Activated T-cell treated with anti-CD3 and anti-CD28 coated beads, Interleukin-2, amount 50 U/mL, for 72 hours (primary cell): ENCODE results near the gene TEC. TPM values are rescaled to one million over a fixed set of nuclear protein-coding genes. Genes with fewer than 3 reads are reported as not detected.

Experiments
- ATAC-seq, 2 donors: fragments of 150-1000 bp; cut with Tn5 transposase; replicated peaks in 1 of 2; 2 replicates each; pipeline ENCODE4 v1.10.0; 2021; ENCODE audit warnings: moderate library complexity in 2 of 2, mild to moderate bottlenecking in 1 of 2
- DNase-seq, 2 donors: peaks; one replicate each; pipeline ENCODE4 v3.0.0; 2021 to 2022; ENCODE audit warnings: mixed read lengths in 1 of 2
- H3K27ac Mint-ChIP-seq: one replicate; pipeline ENCODE4 v1.8.0; 2022; ENCODE audit warnings: mild to moderate bottlenecking, moderate library complexity, mixed read lengths
- H3K27me3 Mint-ChIP-seq: one replicate; pipeline ENCODE4 v1.8.0; 2022; ENCODE audit warnings: low read depth, mixed read lengths
- H3K36me3 Mint-ChIP-seq, 2 donors: one replicate each; pipeline ENCODE4 v1.8.0; 2022; ENCODE audit warnings: mixed read lengths in 2 of 2, mild to moderate bottlenecking in 1 of 2; ENCODE audit not compliant: insufficient read depth in 2 of 2
- H3K4me1 Mint-ChIP-seq: one replicate; pipeline ENCODE4 v1.8.0; 2022; ENCODE audit warnings: low read depth, mixed read lengths
- H3K4me3 Mint-ChIP-seq, 2 donors: one replicate each; pipeline ENCODE4 v1.8.0; 2022; ENCODE audit warnings: mild to moderate bottlenecking in 2 of 2, mixed read lengths in 2 of 2, moderate library complexity in 2 of 2
- H3K9me3 Mint-ChIP-seq, 2 donors: one replicate each; pipeline ENCODE4 v1.8.0; 2022; ENCODE audit warnings: mixed read lengths in 2 of 2
- total RNA-seq, 2 donors: library from RNA; stranded (reverse); gene quantifications; one replicate each; pipeline ENCODE4 v1.2.3, GENCODE V29; 2022

The TEC gene
- total RNA-seq, 2 donors from 2014 or later = 2.2 to 4.6 TPM

DNA sequence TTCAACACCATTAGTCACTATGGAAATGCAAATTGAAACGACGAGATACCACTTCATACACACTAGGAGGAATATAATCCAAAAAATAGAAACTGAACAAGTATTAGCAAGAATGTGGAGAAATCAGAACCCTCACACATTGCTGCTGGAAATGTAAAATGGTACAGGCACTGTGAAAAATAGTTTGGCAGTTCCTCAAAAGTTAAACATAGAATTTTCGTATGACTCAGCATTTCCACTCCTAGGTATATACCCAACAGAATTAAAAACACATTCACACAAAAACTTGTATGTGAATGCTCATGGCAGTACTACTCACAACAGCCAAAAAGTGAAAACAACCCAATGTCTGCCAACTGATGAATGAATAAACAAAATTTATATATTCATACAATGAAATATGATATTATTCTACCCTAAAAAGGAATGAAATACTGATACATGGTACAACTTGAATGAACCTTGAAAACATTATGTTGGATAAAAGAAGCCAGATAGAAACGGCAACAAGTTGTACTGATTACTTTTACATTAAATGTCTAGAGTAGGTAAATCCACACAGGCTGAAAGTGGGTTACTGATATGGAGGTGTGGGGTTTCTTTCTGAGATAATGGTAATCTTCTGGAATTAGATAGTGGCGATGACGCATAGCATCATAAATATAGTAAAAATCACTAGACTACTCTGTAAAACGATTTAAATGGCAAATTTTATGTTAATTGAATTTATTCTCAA lies 22.3 kb downstream of the TEC start:
- DNase-seq (no peak), ATAC-seq (no peak)
- Mint-ChIP-seq H3K9me3 (peaks cover 0 to 3% of the 10 kb centered on the region in 2 donors), H3K4me3 (no peak overlapping the region), H3K27me3 (no peaks in the 10 kb centered on the region), H3K4me1 (no peaks in the 10 kb centered on the region), H3K27ac (no peak overlapping the region), H3K36me3 (peaks cover 0 to 2% of the 10 kb centered on the region in 2 donors)

DNA sequence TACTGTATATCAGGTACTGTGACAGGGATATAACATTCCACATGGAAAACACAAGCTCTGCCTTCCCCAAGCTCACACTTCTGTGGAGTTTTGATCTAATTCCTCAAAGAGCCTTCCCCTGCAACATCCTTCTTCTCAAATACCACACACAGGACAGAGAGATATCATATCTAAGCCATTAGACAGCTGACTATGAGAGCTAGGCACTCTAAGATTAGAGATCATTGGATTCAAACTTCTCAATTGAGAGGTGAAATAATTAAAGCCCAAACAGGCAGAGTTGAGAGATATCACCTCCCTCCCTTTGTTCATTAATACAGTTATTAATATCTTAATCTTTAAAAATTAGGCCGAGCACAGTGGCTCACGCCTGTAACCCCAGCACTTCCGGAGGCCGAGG lies 25.0 kb downstream of the TEC start:
- no peak overlapping the region for H3K27ac Mint-ChIP-seq
- H3K4me3 Mint-ChIP-seq = no peak overlapping the region
- ATAC-seq = no peak
- no peaks in the 10 kb centered on the region for H3K27me3 Mint-ChIP-seq
- no peaks in the 10 kb centered on the region for H3K4me1 Mint-ChIP-seq
- peaks cover 0 to 3% of the 10 kb centered on the region in 2 donors for H3K9me3 Mint-ChIP-seq
- DNase-seq = no peak
- H3K36me3 Mint-ChIP-seq = peaks cover 0 to 2% of the 10 kb centered on the region in 2 donors

DNA sequence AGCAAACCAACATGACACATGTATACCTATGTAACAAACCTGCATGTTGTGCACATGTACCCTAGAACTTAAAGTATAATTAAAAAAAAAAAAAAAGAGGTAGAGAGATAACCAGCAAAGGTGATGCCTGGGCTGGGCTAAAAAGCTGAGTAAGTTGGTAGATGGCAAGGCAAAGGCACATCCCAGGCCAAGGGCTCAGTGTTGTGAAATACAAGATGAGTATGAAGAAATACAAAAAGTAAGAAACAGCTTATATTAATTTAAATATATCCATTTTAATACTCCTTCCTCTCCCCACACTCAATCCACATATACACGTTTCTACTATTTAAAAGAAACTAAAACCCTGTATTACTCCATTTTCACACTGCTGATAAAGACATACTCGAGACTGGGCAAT lies 25.8 kb downstream of the TEC start:
- Mint-ChIP-seq H3K27ac (no peak overlapping the region), H3K27me3 (no peaks in the 10 kb centered on the region), H3K9me3 (peaks cover 0 to 3% of the 10 kb centered on the region in 2 donors), H3K4me1 (no peaks in the 10 kb centered on the region), H3K4me3 (no peak overlapping the region), H3K36me3 (peaks cover 0 to 2% of the 10 kb centered on the region in 2 donors)
- no peak for DNase-seq
- ATAC-seq = no peak

DNA sequence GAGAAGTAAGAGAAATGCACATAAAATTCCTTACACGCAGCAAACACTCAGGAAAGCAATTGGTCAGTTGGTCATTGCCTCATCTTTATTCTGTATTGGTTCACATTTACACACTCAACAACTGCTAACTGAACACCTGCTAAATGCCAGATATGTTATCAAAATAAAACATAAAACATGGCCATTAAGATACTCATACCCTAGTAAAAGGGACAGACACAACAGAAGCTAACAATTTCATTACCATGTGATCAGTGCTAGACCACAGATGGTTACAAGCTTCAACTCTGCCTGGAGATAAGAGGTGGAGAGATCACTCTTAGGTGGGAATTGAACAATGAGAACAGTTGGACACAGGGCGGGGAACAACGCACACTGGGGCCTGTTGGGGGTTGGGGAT lies 26.2 kb downstream of the TEC start:
- ATAC-seq = no peak
- peaks cover 0 to 3% of the 10 kb centered on the region in 2 donors for H3K9me3 Mint-ChIP-seq

DNA sequence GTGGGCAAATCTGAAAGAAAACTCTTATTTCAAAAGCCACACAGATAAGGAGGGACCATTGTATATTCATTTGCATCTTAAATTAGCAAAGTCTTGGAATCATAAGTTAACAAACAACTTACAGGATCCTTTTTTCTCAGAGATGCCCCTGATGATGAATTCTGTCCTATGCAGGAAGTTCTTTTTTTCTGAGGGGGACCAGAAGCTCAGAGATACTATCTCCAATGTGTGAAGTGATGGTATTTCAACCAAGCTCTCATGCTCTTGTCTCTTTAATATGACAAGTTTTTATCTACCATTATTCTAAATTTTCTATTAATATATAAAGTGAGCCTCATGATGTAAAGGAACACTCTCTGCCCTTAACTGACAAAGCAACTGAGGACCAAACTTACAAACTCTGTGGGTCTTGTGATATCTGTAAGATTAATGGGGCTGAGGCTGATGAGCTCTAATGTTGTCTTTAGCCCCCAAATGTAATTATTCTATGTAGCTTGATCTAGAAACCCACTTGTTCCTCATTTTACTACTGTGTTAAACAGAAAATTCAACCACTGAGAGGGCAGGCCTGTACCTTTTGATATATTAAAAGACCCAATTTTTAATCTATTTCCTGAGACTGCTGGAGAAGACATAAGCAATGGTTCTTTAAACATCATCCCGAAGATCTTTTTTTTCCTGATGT lies 27.0 kb downstream of the TEC start:
- no peak for ATAC-seq
- H3K27ac Mint-ChIP-seq = no peak overlapping the region
- H3K9me3 Mint-ChIP-seq = peaks cover 0 to 3% of the 10 kb centered on the region in 2 donors
- DNase-seq = no peak
- H3K27me3 Mint-ChIP-seq = no peaks in the 10 kb centered on the region
- no peaks in the 10 kb centered on the region for H3K4me1 Mint-ChIP-seq
- H3K36me3 Mint-ChIP-seq = peaks cover 0 to 2% of the 10 kb centered on the region in 2 donors
- no peak overlapping the region for H3K4me3 Mint-ChIP-seq

More for the DNA sequence above, 26.2 kb downstream of the TEC start:
- H3K27me3 Mint-ChIP-seq = no peaks in the 10 kb centered on the region
- no peak overlapping the region for H3K4me3 Mint-ChIP-seq
- DNase-seq = no peak
- H3K27ac Mint-ChIP-seq = no peak overlapping the region
- H3K36me3 Mint-ChIP-seq = peaks cover 0 to 2% of the 10 kb centered on the region in 2 donors
- H3K4me1 Mint-ChIP-seq = no peaks in the 10 kb centered on the region

DNA sequence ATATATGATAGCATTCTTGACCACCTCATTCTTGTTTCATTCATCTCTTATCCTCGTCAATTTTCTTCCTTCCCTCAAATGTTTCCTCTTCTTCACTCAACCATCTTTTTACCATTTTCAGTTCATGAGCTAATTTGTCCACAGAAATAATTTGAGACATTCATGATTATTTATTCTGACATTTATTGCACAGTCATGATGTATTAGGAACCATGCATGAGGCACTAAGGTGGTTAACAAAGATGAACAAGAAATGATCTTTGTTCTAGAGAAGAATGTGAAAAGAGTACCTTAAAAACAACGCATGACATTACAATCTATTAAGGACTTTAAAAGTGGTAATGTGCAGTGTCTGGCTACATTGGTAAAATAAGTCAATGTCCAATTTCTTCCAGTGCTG lies 27.9 kb downstream of the TEC start:
- Mint-ChIP-seq H3K4me3 (no peak overlapping the region), H3K27ac (no peak overlapping the region), H3K9me3 (peaks cover 0 to 3% of the 10 kb centered on the region in 2 donors), H3K27me3 (no peaks in the 10 kb centered on the region), H3K36me3 (peaks cover 0 to 2% of the 10 kb centered on the region in 2 donors), H3K4me1 (no peaks in the 10 kb centered on the region)
- no peak for DNase-seq
- no peak for ATAC-seq

DNA sequence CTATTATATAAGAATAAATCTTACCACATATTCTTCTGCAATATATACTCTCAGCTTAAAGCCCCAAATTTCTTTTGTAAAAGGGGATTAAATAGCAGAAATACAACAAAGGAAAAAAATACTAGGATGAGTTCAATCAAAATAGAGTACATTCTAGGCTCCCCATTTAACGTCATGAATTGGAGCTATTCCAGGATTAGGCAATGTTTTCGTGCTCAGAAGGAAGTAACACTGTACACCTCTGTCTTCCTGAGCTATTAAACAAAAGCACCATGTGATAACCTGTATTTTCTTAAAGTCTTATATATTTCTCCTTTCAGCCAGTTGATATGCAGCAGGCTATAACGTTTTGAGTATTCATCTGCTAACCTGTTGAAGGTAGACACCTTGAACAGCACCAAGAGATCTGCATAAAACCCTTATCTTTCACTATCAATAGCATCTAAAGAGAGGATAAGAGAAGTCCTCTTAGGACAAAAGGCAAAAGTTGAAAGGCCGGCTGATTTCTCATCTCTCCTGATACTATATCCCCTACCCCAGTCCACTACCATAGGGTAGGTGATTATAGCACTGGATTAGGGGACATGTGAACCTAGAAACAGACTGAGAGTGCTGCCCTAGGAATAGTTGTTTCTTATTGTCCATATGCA lies 31.5 kb downstream of the TEC start:
- peaks cover 0 to 1% of the 10 kb centered on the region in 2 donors for H3K9me3 Mint-ChIP-seq
- H3K4me1 Mint-ChIP-seq = peaks cover 9% of the 10 kb centered on the region
- H3K36me3 Mint-ChIP-seq = no peaks in the 10 kb centered on the region
- DNase-seq = no peak
- no peak overlapping the region for H3K4me3 Mint-ChIP-seq
- no peaks in the 10 kb centered on the region for H3K27me3 Mint-ChIP-seq
- ATAC-seq = no peak
- H3K27ac Mint-ChIP-seq = no peak overlapping the region

DNA sequence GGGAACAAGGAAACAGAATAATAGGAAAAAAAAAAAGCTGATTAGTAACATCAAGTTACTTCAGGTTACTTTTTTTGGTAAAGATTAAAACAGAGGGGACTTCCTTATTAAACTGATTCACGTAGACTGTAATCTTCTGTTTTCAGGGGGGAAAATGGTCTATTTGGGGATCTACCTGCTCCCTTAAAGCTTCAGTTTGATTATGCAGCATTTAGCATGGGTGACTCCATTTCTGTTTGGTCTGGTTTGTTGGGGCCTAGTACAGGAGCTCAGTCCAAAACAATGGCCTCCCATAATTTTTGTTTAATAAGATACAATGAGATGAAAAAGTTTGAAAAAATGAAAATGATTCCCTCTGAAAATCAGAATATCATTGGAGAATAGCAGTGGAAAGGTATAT lies 34.6 kb downstream of the TEC start:
- Mint-ChIP-seq H3K4me3 (no peak overlapping the region), H3K27ac (no peak overlapping the region), H3K36me3 (no peaks in the 10 kb centered on the region), H3K4me1 (peaks cover 9% of the 10 kb centered on the region), H3K27me3 (no peaks in the 10 kb centered on the region), H3K9me3 (peaks cover 0 to 1% of the 10 kb centered on the region in 2 donors)
- DNase-seq (no peak), ATAC-seq (no peak)

DNA sequence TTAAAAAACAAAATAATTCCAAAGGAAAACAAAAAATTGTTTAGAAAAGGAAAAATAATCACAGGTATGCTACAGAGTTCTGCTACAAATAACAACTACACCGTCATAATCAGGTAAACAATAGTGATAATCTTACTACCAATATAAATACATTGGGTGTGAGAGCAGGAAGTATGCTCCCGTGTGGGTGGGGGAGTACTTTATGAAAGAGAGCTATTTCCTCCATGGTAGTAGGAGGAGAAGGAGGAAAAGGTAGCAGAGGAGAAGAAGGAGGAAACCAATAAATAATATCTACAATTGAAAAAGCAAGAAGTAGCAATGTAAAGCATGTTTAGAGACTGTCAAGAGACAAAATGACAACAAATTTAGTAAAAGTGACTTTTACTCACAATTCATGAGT lies 35.1 kb downstream of the TEC start:
- Mint-ChIP-seq H3K9me3 (peaks cover 0 to 1% of the 10 kb centered on the region in 2 donors), H3K27me3 (no peaks in the 10 kb centered on the region), H3K4me1 (peaks cover 9% of the 10 kb centered on the region), H3K36me3 (no peaks in the 10 kb centered on the region), H3K27ac (no peak overlapping the region), H3K4me3 (no peak overlapping the region)
- no peak for ATAC-seq
- DNase-seq = no peak

DNA sequence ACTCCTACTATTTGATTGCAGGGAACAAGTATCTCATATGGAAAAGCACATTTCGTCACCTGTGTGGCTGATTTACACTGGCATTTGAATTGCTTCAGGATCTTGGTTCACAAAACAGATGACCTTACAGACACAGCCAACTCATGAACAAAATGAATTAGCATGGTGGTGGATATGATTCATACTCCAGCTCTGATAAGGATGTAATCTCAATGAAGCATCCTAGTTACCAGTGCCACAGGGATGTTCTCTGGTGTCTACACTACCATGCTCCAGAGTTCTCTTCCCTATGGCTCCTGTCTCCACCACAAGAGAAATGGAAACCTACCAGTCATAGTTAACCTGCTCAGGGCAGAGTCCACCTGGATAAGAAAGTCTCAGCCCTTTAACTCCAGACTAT lies 40.7 kb downstream of the TEC start:
- no peak for ATAC-seq

DNA sequence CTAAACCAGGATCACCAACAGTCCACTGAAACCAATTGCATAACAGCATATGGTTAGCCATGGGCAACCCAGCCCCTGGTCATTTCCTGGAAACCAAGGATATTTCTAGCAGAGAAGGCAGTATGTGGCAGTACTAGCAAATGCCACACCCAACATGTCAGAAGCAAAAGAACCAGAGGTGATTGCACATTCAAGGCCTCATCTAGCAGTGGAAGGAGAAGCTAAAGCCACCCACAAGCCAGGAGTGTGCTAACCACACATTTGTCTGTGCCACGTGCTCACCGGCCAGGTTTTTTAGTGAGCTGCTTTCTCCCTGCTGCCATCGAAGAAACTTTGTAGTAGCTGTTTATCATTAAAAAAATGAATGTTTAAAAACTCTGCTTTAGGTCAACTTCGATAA lies 42.0 kb downstream of the TEC start:
- H3K36me3 Mint-ChIP-seq = peaks cover 2 to 3% of the 10 kb centered on the region in 2 donors
- H3K27me3 Mint-ChIP-seq = no peaks in the 10 kb centered on the region
- H3K4me1 Mint-ChIP-seq = no peaks in the 10 kb centered on the region
- H3K4me3 Mint-ChIP-seq = no peak overlapping the region
- no peak overlapping the region for H3K27ac Mint-ChIP-seq
- no peak for DNase-seq
- ATAC-seq = no peak
- no peaks in the 10 kb centered on the region for H3K9me3 Mint-ChIP-seq

More for the DNA sequence above, 40.7 kb downstream of the TEC start:
- DNase-seq = no peak
- Mint-ChIP-seq H3K9me3 (no peaks in the 10 kb centered on the region), H3K36me3 (peaks cover 2 to 3% of the 10 kb centered on the region in 2 donors), H3K27me3 (no peaks in the 10 kb centered on the region), H3K4me1 (no peaks in the 10 kb centered on the region), H3K27ac (no peak overlapping the region), H3K4me3 (no peak overlapping the region)

DNA sequence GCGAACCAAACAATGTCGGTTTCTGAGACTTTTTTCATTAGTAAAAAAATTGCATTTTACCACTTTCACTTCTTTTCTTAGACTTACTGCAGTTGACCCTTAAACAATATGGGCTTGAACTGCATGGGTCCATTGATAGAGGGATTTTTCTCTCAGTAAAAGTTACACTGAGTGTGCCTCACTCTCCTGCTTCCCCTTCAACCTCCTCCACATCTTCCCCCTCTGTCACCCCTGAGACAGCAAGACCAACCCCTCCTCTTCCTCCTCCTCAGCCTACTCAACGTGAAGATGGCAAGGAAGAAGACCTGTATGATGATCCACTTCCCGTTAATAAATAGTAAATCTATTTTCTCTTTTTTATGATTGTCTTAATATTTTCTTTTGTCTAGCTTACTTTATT lies 43.4 kb downstream of the TEC start:
- Mint-ChIP-seq H3K27me3 (no peaks in the 10 kb centered on the region), H3K4me3 (no peak overlapping the region), H3K27ac (no peak overlapping the region), H3K9me3 (no peaks in the 10 kb centered on the region), H3K36me3 (peaks cover 2 to 3% of the 10 kb centered on the region in 2 donors), H3K4me1 (no peaks in the 10 kb centered on the region)
- ATAC-seq (no peak), DNase-seq (no peak)

DNA sequence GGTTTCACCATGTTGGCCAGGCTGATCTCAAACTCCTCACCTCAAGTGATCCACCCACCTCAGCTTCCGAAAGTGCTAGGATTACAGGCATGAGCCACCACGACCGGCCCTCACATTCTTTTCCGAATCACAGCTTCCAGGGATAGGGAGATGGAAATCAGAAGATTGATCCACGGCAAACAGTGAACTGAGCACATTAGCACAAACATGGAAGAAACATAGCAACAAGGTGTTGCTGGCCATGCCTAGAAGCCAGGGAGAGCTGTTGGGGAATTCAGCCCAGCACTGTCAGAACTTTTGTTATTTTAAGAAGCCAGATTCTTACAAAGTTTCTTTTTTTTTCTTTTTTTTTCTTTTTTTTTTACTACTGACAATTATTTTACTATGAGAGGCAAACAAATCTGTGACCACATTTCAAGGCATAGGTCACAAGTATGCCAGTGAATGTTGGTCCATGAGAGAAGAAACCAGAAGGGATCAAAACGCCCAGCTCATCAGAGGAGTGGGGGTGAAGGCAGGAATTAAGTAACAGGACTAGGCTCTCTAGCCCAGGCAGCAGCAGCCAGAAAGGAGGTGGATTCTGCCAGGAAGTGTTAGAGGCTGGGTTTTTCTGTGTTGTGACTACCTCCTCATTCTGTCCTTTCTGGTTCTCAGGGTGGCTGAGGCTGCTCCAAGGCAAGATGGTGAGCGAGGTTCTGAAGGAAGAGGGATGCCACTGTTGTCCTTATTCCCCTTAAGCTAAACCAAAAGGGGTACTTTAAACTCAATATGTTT lies 44.1 kb downstream of the TEC start:
- peaks cover 2 to 3% of the 10 kb centered on the region in 2 donors for H3K36me3 Mint-ChIP-seq
- H3K4me1 Mint-ChIP-seq = no peaks in the 10 kb centered on the region
- no peak overlapping the region for H3K4me3 Mint-ChIP-seq
- H3K9me3 Mint-ChIP-seq = no peaks in the 10 kb centered on the region
- DNase-seq = no peak
- no peak overlapping the region for H3K27ac Mint-ChIP-seq
- no peak for ATAC-seq
- H3K27me3 Mint-ChIP-seq = no peaks in the 10 kb centered on the region
